ENCODE results near the gene C16orf90.

C16orf90 gene

DNA sequence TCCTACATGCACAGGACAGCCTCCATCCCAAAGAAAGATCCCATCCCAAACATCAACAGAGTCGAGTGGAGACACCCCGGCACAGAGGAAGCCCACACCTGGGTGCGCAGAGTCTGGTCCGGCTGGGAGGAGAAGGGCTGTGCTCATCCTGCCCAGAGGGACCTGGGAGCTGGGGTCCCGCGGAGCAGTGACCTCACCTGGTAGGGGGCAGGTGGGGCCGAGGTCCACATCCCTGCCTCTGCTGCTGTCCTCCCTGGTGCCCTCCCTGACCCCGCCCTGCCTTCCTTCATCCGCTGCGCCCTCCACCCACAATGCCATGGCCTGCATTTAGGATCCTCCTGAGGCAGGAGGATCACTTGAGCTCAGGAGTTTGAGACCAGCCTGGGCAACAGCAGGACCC, 2.9 kb downstream of the C16orf90 start:
- TF ChIP-seq, protein P1, sequence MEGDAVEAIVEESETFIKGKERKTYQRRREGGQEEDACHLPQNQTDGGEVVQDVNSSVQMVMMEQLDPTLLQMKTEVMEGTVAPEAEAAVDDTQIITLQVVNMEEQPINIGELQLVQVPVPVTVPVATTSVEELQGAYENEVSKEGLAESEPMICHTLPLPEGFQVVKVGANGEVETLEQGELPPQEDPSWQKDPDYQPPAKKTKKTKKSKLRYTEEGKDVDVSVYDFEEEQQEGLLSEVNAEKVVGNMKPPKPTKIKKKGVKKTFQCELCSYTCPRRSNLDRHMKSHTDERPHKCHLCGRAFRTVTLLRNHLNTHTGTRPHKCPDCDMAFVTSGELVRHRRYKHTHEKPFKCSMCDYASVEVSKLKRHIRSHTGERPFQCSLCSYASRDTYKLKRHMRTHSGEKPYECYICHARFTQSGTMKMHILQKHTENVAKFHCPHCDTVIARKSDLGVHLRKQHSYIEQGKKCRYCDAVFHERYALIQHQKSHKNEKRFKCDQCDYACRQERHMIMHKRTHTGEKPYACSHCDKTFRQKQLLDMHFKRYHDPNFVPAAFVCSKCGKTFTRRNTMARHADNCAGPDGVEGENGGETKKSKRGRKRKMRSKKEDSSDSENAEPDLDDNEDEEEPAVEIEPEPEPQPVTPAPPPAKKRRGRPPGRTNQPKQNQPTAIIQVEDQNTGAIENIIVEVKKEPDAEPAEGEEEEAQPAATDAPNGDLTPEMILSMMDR (IDR thresholded peaks at IDR 0.05; ENCODE audit: insufficient read depth, low read length, poor library complexity, severe bottlenecking), result no peak
- Histone ChIP-seq H3K27me3 (replicated peaks; ENCODE audit: control insufficient read depth, insufficient read depth, low read length) (no peaks in the 10 kb centered on the region), H3K4me3 (replicated peaks; ENCODE audit: low read depth, low read length) (no peak overlapping the region), H3K36me3 (ENCODE audit: control insufficient read depth, insufficient read depth, low read length) (no peaks in the 10 kb centered on the region; the same call in none of the 2 replicates)
- no peak for DNase-seq (ENCODE audit: extremely low read depth, insufficient read length)

DNA sequence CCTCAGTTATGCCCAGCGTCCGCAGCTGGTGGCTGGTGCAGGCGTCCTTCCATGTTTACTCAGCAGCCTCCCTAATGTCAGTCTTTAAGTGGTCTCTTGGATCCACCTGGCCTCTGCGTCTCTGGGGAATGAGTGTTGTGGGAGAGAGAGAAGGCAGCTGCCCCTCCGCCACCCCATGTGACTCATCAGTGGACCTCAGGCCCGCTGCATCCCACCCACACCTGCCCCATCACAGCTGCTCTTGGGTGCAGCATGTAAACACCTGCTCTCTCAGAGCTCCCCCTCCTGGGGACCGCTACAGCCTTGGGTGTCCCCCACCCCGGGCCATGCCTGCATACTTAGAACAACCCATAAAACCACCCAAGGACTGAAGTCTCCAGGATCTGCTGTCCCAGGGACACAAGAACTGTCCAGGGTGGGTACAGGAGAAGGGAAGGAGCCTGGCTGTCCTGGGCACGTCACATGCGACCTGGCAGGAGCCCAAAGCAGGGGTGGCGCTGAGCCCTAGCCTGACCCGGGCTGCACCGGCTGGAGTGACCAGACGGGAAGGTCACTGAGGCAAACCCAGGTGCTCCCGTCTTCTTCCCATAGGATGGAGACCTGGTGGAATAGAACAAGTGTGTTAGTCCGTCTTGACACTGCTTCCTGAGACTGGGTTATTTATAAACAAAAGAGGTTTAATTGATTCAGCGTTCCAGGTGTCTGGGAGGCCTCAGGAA, 4.2 kb downstream of the C16orf90 start:
- no peaks in the 10 kb centered on the region for H3K27me3 ChIP-seq (replicated peaks; ENCODE audit: control insufficient read depth, insufficient read depth, low read length)
- no peak overlapping the region for H3K4me3 ChIP-seq (replicated peaks; ENCODE audit: low read depth, low read length)
- DNase-seq (ENCODE audit: extremely low read depth, insufficient read length), result no peak
- TF ChIP-seq, protein P1 (IDR thresholded peaks at IDR 0.05; ENCODE audit: insufficient read depth, low read length, poor library complexity, severe bottlenecking), result peak; percentile 34
- H3K36me3 ChIP-seq (ENCODE audit: control insufficient read depth, insufficient read depth, low read length), result peaks cover 5% of the 10 kb centered on the region

DNA sequence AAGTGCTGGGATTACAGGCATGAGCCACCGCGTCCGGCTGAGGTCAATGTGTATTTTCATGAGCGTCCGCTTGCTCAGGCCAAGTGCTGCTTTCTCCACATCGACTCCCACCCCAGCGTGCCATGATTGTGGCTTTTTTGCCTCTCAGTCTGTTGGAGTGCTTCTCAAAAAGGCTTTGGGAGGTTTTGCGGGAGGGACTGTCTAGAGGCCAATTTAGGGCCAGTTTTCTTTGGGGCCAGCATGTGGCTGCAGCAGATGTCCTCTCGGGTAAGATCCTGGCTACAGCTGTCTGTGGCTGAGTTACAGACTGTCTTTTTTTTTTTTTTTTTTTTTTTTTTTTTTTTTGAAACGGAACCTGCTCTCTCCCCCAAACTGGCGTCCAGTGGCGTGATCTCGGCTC, 6.5 kb downstream of the C16orf90 start:
- DNase-seq (ENCODE audit: extremely low read depth, insufficient read length), result no peak
- no peaks in the 10 kb centered on the region for H3K27me3 ChIP-seq (replicated peaks; ENCODE audit: control insufficient read depth, insufficient read depth, low read length)
- H3K4me3 ChIP-seq (replicated peaks; ENCODE audit: low read depth, low read length), result no peak overlapping the region
- H3K36me3 ChIP-seq (ENCODE audit: control insufficient read depth, insufficient read depth, low read length), result peaks cover 23% of the 10 kb centered on the region
- TF ChIP-seq, protein P1 (IDR thresholded peaks at IDR 0.05; ENCODE audit: insufficient read depth, low read length, poor library complexity, severe bottlenecking), result no peak

DNA sequence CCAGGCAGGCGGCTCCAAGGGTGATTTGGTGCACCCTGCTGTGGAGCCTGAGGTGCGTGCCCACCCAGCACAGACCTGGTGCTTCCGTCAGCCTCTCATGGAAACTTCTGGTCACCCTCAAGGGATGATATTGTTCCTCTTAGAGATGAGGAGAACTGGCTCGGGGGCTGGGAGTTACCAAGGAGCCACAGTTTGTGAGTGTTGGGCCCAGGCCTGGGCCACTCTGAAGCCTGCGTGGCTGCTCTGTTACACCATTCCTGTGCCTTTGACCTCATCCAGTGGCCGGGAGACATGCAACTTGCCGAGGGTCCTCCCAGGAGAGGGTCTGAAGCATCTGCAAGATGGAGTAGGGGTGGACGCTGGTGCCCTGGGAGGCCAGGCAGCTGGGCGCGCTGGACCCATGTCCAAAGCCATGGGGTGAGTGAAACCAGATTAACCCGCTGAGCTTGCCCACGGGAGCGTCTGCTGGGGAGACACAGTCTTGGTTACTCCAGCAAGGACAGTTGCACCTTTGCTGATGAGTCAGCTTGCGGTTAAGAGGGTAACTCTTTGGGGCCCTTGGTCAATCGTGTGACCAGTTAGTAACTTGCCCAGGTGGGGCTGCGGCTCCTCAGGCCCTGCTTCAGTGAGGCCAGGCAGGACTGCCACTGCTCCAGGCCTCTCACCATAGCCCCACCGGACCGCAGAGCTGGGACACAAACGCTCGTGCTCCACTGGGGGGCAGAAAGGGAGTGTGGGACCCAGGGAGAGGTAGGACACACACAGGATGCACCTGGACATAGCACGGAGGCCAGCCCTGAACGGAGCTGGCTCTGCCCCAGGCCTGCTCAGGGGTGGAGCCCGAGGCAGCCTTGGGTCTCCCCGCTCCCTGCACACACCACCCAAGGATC, 7.5 kb downstream of the C16orf90 start:
- Histone ChIP-seq H3K27me3 (replicated peaks; ENCODE audit: control insufficient read depth, insufficient read depth, low read length) (no peaks in the 10 kb centered on the region), H3K4me3 (replicated peaks; ENCODE audit: low read depth, low read length) (no peak overlapping the region), H3K36me3 (ENCODE audit: control insufficient read depth, insufficient read depth, low read length) (peaks cover 28% of the 10 kb centered on the region)
- DNase-seq (ENCODE audit: extremely low read depth, insufficient read length), result no peak
- TF ChIP-seq, protein P1 (IDR thresholded peaks at IDR 0.05; ENCODE audit: insufficient read depth, low read length, poor library complexity, severe bottlenecking), result no peak

DNA sequence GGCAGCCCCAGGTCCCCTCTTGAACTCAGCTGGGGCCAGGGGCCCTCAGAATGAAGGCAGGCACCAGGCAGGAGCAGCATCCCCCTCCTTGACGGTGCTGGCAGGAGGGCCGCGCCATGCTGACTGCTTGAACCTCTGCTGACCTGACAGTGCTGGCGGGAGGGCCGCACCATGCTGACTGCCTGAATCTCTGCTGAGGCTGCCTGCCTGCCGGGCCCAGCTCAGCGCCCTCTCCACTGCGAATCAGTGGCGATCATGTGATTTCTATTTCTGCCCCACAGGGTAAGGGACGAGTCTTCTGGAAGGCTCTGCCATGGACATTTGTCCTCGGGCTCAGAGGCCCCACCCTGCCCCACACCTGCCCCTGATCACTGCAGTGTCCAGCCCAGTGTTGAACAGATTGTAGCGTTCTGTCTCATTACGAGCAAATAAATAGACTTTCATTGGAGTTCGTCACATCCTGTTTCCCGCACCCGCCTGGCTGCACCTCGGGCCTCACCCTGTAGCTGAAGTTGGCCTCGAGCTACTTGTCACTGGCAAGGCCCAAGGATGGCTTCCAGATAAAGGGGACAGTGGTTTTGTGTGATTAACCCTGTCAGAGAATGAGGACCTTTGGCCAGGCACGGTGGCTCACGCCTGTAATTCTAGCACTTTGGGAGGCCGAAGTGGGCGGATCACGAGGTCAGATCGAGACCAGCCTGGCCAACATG, 8.6 kb downstream of the C16orf90 start:
- TF ChIP-seq, protein P1 (IDR thresholded peaks at IDR 0.05; ENCODE audit: insufficient read depth, low read length, poor library complexity, severe bottlenecking), result no peak
- Histone ChIP-seq H3K27me3 (replicated peaks; ENCODE audit: control insufficient read depth, insufficient read depth, low read length) (no peaks in the 10 kb centered on the region), H3K36me3 (ENCODE audit: control insufficient read depth, insufficient read depth, low read length) (peaks cover 31% of the 10 kb centered on the region), H3K4me3 (replicated peaks; ENCODE audit: low read depth, low read length) (no peak overlapping the region)
- DNase-seq (ENCODE audit: extremely low read depth, insufficient read length), result no peak
